RPMI7951 (cell line): Measurements from ENCODE around the gene TSSK6. TPM values are rescaled to one million over a fixed set of nuclear protein-coding genes. Genes with fewer than 3 reads are reported as not detected.

Source experiments
- DNase-seq: peaks from one replicate; pipeline ENCODE4 v3.0.0-alpha.2; 2012; ENCODE audit warnings: low read depth
- total RNA-seq: library from RNA; depleted of rRNA; stranded (reverse); fragments of >200 nt; shearing (Covaris generic); gene quantifications from 2 replicates; pipeline ENCODE4 v1.2.3, GENCODE V29; 2014

Gene TSSK6
- total RNA-seq, 1 experiment from 2014 or later: 0.96 TPM

DNA sequence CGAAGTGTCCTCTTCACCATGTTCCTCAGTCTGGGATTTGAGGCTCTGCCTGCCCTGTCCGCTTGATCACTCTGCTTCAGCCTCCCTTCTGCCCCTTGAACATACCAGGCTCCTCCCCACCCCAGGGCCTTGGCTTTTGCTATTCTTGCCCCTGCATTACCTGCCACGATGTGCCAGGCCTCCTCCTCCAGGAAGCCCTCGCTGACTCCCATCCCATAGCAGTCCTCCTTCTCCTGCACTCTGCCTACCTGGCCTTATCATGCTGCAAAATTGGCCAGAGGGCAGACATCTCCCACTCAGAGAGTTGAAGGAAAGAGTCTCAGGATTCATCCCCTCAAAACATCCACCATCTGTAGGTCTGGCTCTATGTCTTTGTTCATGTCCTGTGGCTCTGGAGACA lies 15.5 kb upstream of the TSSK6 start:
- no peak for DNase-seq

DNA sequence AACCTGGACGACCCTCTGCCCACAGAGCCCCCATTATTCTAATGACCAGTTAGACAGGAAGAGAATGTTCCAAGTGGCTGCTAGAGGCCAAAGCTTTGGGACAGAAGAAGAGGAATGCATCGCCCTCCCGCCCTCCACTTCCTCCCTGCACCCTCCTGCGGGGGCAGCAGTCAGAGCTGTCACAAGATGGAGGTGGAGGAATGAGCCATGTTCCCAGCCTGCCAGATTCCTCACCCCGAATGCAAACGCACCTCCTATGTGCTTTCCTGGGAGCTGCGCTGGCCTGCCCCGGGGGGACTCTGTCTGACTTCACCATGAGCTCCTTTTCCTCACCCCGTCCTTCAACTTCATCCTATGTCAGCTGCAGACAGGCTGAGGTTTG lies 15.1 kb upstream of the TSSK6 start:
- no peak for DNase-seq

DNA sequence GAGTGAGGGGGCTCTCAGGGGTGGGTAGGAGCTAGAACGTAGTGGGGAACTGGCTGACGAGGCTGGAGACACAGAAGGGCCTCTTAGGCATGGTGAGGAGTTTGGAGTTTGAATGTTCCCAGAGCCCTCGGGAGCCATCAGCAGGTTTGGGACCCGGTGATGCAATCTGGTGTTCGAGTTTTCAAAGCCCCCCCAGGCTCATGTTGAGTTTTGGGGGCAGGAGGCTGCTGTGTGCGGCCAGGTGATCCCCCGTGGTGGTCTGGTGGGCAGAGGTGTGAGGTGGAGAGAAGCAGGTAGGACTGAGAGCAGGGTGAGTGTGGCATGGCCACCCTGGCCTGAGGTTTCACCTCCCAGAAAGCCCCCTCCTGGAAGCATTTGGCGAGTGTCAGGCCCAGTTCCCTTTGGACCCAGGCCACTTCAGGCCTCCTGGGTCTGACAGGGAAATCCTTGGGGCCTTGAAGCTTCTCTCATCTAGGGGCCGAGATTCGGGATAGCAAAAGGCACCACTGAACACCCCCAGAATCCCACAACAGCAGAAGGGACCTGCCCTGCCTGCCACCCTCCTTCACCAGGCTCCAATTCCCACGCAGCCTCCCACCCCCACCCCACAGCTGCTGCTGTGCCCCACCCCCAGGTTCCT lies 14.6 kb upstream of the TSSK6 start:
- DNase-seq: no peak

DNA sequence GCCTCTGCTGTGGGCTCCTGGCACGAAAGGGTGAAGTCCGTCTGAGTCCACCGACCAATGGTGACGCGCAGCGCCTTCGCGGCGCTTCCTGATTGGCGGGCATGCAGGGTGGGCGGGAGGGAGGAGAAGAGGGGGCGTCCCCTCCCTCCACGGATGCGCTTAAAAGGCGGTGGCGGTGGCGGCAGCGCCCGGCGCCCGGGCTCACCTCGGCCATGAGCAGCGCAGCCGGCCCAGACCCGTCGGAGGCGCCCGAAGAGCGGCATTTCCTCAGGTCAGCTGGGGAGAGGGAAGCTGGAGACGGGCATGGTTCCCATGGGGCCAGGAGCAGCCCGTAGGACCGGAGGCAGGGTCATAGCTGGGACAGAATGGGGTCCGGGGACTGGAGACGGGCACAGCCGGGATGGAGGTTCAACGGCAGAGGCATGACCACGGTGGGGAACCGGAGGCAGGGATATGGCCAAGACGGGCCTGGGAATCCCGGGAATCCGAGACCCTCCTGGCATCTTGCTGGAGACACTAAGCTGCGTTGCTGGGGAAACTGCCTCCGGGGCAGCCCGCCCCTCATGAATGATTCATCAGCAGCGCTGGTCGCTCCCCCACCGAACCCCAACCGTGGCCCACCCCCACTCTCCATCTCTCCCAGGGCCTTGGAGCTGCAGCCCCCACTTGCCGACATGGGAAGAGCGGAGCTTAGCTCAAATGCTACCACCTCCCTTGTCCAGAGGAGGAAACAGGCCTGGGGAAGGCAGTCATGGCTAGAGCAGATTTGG lies 13.6 kb upstream of the TSSK6 start, which contains the start of gene YJEFN3:
Gene YJEFN3, plus strand, starts transcription at position 191 of the 770 bp plus-strand sequence. Its CDS starts 22 bp downstream, at position 213.
- no peak for DNase-seq

DNA sequence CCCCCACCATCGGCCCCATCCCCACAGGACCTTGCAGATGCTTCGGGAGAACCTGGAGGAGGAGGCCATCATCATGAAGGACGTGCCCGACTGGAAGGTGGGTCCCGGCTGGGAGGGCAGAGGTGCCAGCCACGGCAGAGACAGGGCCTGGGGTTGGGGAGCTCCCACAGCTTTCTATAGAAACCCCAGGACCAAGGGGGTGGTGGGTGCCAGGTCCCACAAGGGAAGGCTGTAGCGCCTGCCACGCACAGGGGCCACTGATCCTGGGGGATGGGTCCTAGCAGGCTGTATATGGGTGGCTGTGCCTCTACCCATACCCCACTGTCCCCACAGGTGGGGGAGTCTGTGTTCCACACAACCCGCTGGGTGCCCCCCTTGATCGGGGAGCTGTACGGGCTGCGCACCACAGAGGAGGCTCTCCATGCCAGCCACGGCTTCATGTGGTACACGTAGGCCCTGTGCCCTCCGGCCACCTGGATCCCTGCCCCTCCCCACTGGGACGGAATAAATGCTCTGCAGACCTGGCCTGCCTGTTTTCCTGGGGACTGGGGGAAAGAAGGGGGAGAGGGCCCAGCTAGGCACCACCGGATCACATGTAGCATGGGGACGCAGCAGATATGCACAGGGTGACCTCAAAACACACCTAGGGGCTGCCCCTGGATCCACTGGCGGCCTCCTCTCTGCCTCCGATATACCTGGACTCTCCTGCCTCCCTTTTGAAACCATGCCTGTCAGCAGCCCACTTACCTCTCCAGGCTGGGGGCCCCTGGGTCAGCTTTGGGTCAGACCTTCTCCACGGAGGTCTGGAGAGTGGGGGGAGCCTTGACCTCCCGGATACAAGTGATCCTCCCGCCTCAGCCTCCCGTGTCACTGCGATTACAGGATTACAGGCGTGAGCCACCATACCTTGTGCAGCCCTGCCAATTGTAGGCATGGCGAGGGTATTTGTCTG lies 12.6 kb upstream of the TSSK6 start:
- no peak for DNase-seq

DNA sequence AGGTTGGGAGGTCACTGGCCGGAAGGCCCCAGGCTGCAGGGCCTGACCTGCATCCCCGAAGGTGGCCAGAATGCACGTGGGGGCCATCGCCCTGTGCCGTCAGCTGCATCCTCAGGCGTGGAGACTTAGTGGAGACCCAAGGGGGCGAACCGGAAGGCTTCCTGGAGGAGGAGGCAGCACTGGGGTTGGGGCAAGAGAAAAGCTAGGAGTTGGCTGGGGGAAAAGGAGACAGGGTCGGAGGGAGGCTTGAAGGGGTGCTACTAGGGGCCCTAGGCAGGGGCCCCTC lies 12.0 kb upstream of the TSSK6 start:
- no peak for DNase-seq

DNA sequence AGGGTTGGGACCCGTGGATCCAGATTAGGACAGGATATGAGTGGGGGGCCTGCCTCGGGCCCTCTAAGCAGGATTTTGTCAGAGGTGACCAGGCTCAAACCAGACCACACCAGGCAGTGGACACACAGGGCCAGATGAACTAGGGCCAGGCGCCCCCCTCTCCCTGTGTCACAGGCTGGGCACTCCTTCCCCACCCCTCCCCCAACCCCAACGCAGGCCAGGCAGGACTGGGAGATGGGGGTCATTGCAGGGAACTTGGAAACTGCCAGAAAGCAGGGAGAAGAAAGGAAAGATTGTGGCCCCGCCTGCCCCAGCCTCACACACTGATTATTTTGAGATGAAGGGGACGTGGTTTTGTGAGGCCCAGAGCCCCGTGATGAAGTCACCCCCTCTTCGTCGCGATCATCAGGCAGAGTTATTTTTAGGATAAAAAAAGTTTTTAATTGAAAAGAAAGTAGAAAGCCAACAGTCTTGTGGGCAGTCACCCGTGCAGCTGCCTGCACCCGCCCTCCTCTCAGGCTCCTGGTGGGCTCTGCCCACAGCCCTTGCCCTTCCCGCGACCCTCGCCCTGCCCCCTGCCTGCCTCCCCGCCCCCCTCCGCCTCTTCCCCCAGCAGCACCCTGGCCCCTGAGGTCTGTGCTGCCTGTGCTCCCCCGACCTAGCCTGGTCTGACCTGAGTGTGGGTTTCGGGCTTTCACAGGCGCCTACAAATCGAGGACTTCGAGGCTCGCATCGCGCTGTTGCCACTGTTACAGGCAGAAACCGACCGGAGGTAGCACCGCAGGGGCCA lies 11.4 kb upstream of the TSSK6 start:
- no peak for DNase-seq

DNA sequence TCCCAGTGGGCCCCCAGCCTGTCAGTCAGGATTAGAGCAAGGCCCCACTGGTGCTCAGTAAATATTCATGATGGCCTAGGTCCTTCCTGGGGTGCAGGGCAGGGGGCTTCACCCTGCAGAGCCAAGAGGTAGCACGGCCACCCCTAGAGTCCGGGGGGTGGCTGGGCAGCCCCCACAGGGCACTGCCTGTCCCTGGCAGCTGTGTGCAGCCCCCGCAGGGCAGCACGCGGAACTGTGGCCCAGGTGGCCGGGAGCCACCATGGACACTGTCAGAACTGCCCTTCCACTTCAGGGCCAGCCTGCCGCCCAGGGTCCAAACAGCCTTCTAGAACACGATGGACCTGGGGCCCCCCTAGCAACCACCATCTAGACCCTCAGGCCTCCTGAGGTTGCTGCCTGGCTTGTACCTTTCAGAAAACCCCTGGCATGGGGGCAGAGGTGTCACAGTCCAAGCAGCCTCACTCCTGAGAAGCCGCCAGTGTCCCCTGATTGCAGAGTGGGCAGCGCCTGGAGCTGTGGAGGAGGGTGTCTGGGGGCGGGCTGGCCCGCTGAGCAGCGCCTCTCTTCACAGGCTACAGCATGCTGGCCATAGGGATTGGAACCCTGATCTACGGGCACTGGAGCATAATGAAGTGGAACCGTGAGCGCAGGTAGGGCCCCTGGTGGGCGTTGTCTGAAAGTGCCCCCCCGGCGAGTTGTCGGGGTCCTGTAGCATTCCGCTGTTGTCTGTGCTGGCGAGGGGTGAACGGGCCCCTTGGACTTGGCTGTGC lies 10.4 kb upstream of the TSSK6 start:
- DNase-seq: no peak

DNA sequence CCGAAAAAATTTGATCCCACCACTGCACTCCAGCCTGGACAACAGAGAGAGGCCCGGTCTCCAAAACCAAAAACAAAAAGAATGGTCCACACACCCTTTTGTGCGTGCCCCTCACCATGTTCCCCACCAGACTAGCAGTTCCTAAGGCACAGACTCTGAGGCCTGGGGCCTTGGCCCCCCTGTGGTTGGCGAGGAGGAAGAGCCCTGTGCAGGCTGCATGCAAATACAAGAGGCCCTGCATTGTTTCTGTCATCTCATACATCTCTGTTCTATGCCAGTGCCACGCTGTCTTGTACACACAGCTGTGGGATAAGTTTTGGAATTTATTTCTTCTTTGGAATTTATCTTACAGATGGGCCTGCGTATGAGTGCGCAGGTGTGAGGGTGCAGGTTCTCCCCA lies 8.7 kb upstream of the TSSK6 start:
- DNase-seq: no peak

DNA sequence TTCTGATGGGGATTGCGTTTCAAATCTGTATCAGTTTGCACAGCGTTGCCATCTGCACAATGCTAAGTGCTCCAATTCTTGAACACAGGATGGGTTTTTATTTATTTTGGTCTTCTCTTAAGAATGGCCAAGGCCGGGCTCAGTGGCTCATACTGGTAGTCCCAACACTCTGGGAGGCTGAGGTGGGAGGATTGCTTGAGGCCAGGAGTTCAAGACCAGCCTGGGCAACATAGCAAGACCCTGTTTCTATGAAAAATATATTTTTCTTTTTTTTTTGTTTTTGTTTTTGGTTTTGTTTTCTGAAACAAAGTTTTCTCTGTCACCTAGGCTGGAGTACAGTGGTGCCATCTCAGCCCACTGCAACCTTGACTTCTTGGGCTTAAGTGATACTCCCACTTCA lies 7.8 kb upstream of the TSSK6 start:
- DNase-seq: no peak

DNA sequence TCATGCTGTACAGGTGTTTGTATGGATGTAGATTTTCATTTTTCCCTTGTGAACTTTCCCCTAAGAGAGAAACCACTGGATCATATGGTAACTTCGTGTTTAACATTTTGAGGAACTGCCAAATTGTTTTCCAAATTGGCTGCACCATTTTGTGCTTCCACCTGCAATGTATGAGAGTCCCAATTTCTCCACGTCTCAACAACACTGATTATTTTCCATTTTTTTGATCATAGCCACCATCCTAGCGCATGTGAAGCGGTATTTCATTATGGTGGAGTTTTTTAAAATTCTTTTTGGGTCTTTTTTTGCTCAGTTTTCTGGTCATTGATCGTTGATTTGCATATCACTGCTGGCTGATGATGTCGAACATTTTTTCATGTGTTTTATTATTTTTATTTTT lies 5.6 kb upstream of the TSSK6 start:
- DNase-seq: no peak

DNA sequence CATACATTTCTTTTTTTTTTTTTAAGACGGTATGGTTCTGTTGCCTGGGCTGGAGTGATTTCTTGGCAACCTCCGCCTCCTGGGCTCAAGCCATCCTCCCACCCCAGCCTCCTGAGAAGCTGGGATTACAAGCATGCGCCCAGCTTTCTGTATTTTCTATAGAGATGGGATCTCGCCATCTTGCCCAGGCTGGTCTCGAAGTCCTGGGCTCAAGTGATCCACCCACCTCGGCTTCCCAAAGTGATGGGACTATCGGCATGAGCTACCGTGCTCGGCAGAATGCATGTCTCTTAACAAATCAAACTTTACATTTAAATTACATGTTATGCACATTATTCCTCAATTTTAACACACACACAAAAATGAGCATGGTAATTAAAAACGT lies 1.9 kb upstream of the TSSK6 start:
- DNase-seq: no peak

DNA sequence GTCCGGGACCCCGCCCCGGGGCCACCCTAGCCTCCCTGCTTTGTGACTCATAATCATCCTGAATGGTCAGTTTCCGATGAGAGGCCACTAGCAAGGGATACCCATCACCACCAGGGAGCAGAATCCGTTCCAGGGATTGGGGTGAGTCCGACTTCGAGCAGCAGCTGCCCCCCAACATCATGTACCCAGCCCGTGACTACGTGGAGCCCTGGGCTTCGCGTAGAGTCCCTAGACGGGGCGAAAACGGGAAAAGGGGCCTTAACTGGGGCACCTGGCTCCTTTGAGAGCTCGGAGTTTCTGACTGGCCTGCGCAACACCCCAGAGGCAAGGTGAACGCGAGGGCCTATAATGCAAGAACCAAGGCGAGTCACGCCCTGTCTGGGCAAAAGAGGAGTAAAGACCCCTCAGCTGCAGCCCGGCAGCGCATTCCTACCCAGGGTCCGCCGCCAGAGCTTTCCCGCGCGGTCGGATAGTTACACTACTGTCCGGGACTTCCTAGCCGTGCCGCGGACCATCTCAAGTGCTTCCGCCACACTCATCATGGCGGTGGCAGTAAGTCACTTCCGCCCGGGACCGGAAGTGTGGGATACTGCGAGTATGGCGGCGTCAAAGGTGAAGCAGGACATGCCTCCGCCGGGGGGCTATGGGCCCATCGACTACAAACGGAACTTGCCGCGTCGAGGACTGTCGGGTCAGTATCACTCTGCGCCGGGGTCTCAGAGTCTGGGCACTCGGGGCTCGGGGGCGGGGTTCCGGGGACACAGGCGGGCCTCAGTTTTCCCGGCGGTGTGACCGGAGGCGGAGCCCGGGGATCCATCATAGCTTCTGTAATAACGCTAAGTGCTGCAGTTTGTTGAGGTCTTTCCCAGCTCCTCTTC lies 533 bp upstream of the TSSK6 start, which contains the start of gene NDUFA13:
Gene NDUFA13, plus strand, starts transcription at position 584 of the 878 bp plus-strand sequence. Its CDS starts 14 bp downstream, at position 598.
- DNase-seq: peak; percentile 91

DNA sequence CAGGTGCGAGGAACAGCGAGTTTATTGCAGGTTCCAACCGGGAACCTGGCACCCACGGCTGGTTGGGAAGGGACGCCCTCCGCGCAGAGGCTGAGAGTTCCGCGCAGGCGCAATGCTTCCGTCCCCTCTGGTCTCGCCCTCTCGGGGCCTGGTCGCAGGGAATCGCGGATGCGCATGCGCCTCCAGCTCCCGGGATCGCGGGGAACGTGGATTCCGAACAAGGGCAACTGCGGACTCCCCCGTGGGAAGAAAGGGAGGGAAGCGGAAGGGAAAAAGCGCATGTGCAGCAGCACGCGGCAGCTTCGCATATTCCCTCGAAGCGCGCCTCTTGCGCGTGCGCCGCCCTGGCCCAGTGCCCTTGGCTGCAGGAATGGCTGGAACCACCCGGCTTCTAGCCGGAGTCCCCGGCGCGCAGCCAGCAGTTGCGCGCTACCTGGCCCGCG lies 1.1 kb downstream of the TSSK6 start:
- no peak for DNase-seq

DNA sequence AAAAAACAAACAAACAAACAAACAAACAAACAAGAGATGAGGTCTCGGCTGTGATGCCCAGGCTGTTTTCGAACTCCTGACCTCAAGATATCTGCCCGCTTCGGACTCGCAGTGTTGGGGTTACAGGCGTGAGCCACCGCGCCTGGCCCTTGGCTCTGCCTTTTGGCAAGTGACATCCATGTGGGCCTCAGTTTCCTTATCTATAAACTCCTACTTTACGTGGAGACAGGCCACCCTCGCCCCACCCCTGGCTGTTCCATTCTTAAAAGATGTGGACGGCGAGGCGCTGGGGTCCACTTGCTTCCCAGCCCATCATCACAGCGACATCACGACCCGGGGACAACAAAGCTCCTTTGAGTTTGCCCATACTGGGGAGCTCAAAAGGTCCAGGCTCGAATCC lies 1.7 kb downstream of the TSSK6 start:
- no peak for DNase-seq

DNA sequence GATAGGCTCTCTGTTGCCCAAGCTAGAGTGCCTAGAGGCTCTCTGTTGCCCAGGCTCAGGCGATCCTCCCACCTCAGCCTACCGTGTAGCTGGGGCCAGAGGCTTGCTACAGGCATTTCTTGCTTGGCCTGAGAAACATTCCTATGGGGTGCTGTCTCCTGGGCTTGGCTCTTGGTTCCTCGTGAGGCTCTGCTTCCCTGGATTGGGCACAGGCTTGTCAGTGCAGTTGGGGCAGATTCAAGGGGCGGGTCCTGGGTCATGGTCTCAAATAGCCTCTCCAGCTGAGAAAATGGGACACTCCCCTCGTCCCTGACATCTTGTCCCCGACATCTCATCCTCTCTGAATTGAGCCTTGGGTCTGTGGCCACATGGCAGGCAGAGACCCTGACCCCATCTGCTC lies 4.9 kb downstream of the TSSK6 start:
- no peak for DNase-seq

DNA sequence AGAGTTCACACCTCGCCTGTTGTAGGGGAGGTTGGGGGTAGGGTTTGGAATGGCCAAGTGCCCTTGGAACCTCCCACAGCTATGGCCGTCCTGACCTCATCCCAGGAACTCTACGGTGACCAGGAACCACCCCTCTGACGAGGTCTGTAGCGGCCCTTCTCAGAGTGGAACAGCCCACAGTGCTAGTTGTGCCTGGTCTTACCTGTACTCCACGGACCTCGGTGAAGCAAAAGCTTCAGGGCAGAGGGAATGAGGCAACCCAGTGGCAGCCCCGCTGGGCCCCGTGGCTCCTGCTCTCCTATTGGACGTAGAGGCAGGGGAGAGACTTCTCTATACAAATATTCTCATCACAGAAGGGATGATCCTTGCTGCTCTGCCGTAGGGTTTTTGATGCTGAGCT lies 7.1 kb downstream of the TSSK6 start:
- no peak for DNase-seq

DNA sequence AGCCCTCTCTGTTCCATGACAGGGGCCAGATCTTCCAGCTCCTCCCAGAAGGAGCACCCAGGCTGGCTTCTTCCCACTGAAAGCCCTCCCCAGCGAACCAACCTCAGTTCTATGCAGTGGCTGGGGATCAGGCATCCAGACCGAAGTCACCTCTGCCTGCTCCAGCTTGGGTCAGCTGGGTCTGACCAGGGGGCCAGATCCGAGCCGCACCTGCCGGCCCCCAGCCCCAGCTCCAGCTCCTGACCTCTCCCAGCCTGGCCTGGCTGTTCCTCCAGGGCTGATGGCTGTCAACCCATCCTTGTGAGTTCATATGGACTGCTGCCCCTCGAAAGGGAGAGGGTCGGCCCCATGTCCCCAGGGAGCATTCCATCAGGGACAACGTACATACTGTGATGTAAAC lies 8.0 kb downstream of the TSSK6 start:
- DNase-seq: no peak

DNA sequence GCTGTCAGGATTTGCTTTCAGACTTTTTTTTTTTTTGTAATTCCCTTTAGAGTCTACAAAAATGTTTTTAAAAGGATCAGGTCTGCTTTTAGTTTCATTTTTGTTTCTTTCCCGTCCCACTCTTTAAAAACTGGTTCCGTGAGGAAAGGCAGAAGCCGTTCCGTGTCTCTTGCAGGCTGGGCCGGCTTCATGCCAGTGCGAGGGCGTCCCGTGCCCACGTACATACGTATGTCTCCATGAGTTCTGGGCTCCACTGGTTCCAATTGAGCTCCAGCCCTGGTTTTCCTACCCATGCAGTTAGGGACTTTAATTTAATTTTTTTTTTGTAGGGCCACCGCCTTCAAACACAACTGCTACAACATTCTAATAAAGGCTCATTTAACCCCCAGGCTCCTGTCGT lies 8.8 kb downstream of the TSSK6 start:
- DNase-seq: no peak
